Activated T-cell treated with anti-CD3 and anti-CD28 coated beads, Interleukin-2, amount 50 U/mL, for 72 hours (primary cell): ENCODE data around the gene CCR3. TPM values are rescaled to one million over a fixed set of nuclear protein-coding genes. Genes with fewer than 3 reads are reported as not detected.
A peak's percentile ranks its signal among the peaks of the same experiment; 100 is the strongest.

ENCODE experiments used
- ATAC-seq, 2 donors: fragments of 150-1000 bp; cut with Tn5 transposase; replicated peaks in 1 of 2; 2 replicates each; pipeline ENCODE4 v1.10.0; 2021; ENCODE audit warnings: moderate library complexity in 2 of 2, mild to moderate bottlenecking in 1 of 2
- DNase-seq, 2 donors: peaks; one replicate each; pipeline ENCODE4 v3.0.0; 2021 to 2022; ENCODE audit warnings: mixed read lengths in 1 of 2
- H3K27ac Mint-ChIP-seq: one replicate; pipeline ENCODE4 v1.8.0; 2022; ENCODE audit warnings: mild to moderate bottlenecking, moderate library complexity, mixed read lengths
- H3K27me3 Mint-ChIP-seq: one replicate; pipeline ENCODE4 v1.8.0; 2022; ENCODE audit warnings: low read depth, mixed read lengths
- H3K36me3 Mint-ChIP-seq, 2 donors: one replicate each; pipeline ENCODE4 v1.8.0; 2022; ENCODE audit warnings: mixed read lengths in 2 of 2, mild to moderate bottlenecking in 1 of 2; ENCODE audit not compliant: insufficient read depth in 2 of 2
- H3K4me1 Mint-ChIP-seq: one replicate; pipeline ENCODE4 v1.8.0; 2022; ENCODE audit warnings: low read depth, mixed read lengths
- H3K4me3 Mint-ChIP-seq, 2 donors: one replicate each; pipeline ENCODE4 v1.8.0; 2022; ENCODE audit warnings: mild to moderate bottlenecking in 2 of 2, mixed read lengths in 2 of 2, moderate library complexity in 2 of 2
- H3K9me3 Mint-ChIP-seq, 2 donors: one replicate each; pipeline ENCODE4 v1.8.0; 2022; ENCODE audit warnings: mixed read lengths in 2 of 2
- total RNA-seq, 2 donors: library from RNA; stranded (reverse); gene quantifications; one replicate each; pipeline ENCODE4 v1.2.3, GENCODE V29; 2022

CCR3 gene
- total RNA-seq, 2 donors from 2014 or later, result not detected

DNA sequence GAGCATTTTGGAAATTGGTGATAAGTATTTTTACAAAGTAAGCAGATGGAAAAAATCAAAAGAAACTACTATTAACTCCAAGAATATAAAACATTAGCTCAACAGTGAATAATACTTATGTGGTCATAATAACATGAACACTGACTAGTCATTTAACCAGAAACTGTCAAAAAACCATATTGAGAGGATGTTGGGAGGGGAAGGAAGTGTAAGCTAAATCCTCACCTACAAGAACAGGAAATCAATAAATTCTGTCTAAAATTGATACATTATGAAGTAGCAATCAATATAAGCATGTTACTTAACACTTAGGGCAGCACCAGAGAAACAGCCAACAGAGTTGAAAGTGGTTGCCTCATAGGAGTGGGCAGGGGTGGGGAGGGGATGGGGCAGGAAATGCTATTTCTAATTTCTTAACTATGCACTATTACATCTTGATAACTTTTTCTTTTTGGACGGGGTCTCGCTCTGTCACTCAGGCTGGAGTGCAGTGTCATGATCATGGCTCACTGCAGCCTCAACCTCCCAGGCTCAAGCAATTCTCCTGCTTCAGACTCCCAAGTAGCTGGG lies 41.7 kb downstream of the CCR3 start:
- no peak for ATAC-seq
- Mint-ChIP-seq H3K9me3 (peaks cover under 1 to 2% of the 10 kb centered on the region in 2 donors), H3K36me3 (peaks cover 2 to 3% of the 10 kb centered on the region in 2 donors), H3K27ac (peak overlapping the region; percentile 89), H3K27me3 (peaks cover 40% of the 10 kb centered on the region), H3K4me1 (peaks cover 64% of the 10 kb centered on the region), H3K4me3 (peak overlapping the region in 1 of 2 donors; percentile 53)
- no peak for DNase-seq

- Mint-ChIP-seq H3K4me3 (peak overlapping the region in 1 of 2 donors; percentile 46), H3K9me3 (no peaks in the 10 kb centered on the region), H3K27ac (peak overlapping the region; percentile 11), H3K36me3 (no peaks in the 10 kb centered on the region), H3K27me3 (peaks cover 51% of the 10 kb centered on the region), H3K4me1 (peaks cover 59% of the 10 kb centered on the region)
- DNase-seq (peak; percentile 39 to 52), ATAC-seq (peak; percentile 53 to 71)
Measured at GRCh38 chr3:46284981-46285683, 42.9 kb downstream of the CCR3 start.

DNA sequence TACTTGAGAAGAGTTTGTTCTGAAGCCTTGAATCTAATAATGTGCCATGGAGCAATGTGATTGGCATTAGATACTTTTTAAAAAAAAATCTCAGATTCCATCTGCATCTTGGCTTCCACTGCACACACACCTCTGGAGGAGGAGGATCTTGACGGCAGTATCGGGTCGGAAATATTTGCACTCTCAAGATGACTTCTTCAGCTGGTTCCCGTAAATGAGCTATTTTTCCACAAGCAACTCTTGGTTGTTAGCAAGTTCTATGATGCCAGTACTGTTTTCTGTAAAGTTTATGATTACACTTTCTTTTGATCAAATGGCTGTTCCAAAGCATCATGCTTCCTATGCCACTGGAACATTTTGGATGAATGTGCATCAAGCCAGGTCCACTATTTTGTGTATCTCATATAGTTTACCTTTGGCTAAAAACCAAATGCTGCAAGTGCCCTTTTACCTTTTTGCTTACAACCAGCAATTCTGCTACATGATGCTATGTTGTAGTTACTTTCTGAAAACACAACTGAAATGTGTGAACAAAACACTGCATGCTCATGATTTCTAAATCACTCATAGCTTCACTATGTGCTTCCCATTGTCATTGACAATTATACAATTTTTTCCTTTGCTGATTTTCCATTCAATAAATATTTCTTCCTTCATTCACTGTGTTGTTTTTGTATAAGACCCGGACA lies 43.8 kb downstream of the CCR3 start:
- ATAC-seq, result peak in 1 of 2 donors; percentile 16
- peak overlapping the region; percentile 61 for H3K27ac Mint-ChIP-seq
- H3K27me3 Mint-ChIP-seq, result peaks cover 57% of the 10 kb centered on the region
- DNase-seq, result no peak
- H3K36me3 Mint-ChIP-seq, result no peaks in the 10 kb centered on the region
- no peaks in the 10 kb centered on the region for H3K9me3 Mint-ChIP-seq
- H3K4me1 Mint-ChIP-seq, result peaks cover 53% of the 10 kb centered on the region
- H3K4me3 Mint-ChIP-seq, result peak overlapping the region; percentile 9 to 46

GRCh38 chr3:46286947-46287565 lies 44.8 kb downstream of the CCR3 start:
- DNase-seq, result no peak
- Mint-ChIP-seq H3K9me3 (no peaks in the 10 kb centered on the region), H3K4me3 (no peak overlapping the region), H3K4me1 (peaks cover 53% of the 10 kb centered on the region), H3K36me3 (no peaks in the 10 kb centered on the region), H3K27me3 (peaks cover 62% of the 10 kb centered on the region), H3K27ac (peak overlapping the region; percentile 7)
- ATAC-seq, result peak in 1 of 2 donors; percentile 29

DNA sequence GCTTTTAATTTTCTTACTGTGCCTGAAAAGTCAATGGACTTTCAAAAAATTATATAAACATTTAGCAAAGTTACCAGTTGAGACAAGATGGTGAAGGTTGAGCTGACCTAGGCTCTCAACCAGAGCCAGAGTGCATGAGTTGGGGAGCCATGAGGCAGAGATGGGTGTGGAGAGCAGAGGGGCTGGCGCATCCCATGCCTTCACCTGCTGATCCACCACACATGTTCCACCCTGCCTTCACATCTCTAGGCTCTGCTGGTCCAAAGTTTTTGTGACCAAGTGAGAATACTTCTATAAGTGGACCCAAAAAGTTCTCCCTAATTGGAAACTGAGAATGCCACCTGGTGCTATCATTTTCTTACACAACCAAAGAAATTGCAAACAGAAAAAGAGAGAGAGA lies 47.3 kb downstream of the CCR3 start:
- H3K27me3 Mint-ChIP-seq, result peaks cover 43% of the 10 kb centered on the region
- ATAC-seq (no peak), DNase-seq (no peak)
- H3K4me1 Mint-ChIP-seq, result peaks cover 52% of the 10 kb centered on the region
- no peak overlapping the region for H3K4me3 Mint-ChIP-seq
- H3K27ac Mint-ChIP-seq, result no peak overlapping the region
- H3K36me3 Mint-ChIP-seq, result no peaks in the 10 kb centered on the region
- H3K9me3 Mint-ChIP-seq, result no peaks in the 10 kb centered on the region

- DNase-seq (no peak), ATAC-seq (no peak)
- Mint-ChIP-seq H3K4me1 (peaks cover 52% of the 10 kb centered on the region), H3K27ac (no peak overlapping the region), H3K27me3 (peaks cover 43% of the 10 kb centered on the region), H3K4me3 (no peak overlapping the region), H3K9me3 (no peaks in the 10 kb centered on the region), H3K36me3 (no peaks in the 10 kb centered on the region)
Measured at GRCh38 chr3:46289966-46290365, 47.7 kb downstream of the CCR3 start.

GRCh38 chr3:46291046-46291445 lies 48.8 kb downstream of the CCR3 start:
- ATAC-seq, result no peak
- H3K36me3 Mint-ChIP-seq, result no peaks in the 10 kb centered on the region

DNA sequence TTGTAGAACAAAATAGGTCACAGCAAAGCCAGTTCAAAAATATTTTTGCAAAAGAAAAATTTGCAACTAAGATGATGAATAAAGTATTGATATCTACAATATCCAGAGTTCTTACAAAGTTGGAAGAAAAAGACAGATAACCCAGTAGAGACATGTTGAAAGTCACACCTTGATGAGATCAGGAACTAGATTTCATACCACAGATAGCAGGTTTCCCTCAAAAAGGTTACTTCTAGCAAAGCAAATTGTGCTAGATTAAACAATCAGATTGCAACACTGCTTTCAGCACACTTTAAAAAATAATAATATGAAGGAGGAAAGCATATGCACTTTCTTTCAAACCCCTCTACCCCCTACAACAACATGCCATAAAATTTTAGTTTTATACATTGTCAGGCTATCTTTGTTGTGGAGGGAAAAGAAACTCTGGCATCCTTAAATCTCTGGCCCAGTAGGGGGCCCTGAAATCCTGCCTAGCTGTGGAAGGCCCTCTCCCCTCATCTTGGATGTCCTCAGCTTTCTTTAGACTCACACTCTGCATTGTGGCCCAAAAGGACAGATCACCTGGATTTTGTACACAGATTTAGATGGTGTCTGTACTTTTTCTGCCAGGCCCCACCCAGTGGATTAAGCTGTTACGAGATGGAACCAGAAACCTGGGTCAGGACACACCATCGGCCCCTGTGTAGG lies 50.9 kb downstream of the CCR3 start:
- Mint-ChIP-seq H3K4me1 (peaks cover 54% of the 10 kb centered on the region), H3K36me3 (no peaks in the 10 kb centered on the region), H3K27ac (no peak overlapping the region), H3K27me3 (peaks cover 60% of the 10 kb centered on the region), H3K4me3 (peak overlapping the region; percentile 65 to 68), H3K9me3 (no peaks in the 10 kb centered on the region)
- ATAC-seq (no peak), DNase-seq (no peak)

More at GRCh38 chr3:46291046-46291445, 48.8 kb downstream of the CCR3 start:
- Mint-ChIP-seq H3K9me3 (no peaks in the 10 kb centered on the region), H3K27me3 (peaks cover 51% of the 10 kb centered on the region), H3K4me3 (no peak overlapping the region), H3K27ac (no peak overlapping the region), H3K4me1 (peaks cover 48% of the 10 kb centered on the region)
- DNase-seq, result no peak

DNA sequence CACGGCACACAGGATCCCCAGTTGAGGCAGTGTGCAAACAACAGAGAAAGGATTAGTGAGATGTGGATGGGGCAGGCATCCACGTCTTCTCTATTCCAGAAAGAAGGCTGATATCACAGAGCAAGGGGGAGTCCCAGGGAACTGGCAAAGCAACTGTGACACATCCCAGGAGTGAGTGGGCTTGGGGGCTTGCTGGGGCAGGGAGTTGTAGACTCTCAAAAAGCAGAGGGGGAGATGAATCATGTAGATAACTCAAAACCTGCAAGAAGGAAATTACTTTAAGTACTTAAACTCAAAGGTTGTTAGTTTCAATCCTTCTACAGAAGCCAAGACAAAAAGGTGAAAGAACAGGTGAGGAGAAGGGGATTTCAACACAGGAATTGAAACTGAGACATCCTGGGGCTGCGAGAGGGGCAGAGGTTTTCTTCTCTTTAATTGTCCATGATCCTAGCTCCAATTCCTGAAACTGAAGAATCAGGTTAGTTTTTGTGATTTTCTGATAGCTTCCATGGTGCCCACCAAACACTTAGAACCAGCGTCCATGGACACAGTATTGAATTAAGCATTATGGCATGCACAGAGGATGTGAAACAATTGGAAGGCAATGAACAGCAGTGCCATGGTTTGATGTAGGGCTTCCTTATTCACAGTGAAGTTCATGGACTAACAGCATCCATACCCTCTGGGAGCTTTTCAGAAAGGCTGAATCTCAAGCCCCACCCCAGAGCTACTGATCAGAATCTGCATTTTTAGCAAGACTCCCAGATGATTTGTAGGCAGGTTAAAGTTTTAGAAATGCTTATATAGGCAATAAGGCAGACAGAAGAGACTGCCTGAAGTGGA lies 52.0 kb downstream of the CCR3 start:
- Mint-ChIP-seq H3K36me3 (no peaks in the 10 kb centered on the region), H3K4me1 (peaks cover 64% of the 10 kb centered on the region), H3K27me3 (peaks cover 49% of the 10 kb centered on the region), H3K27ac (peak overlapping the region; percentile 40), H3K4me3 (peak overlapping the region; percentile 65 to 68), H3K9me3 (no peaks in the 10 kb centered on the region)
- peak; percentile 81 to 87 for DNase-seq
- peak; percentile 90 to 94 for ATAC-seq

DNA sequence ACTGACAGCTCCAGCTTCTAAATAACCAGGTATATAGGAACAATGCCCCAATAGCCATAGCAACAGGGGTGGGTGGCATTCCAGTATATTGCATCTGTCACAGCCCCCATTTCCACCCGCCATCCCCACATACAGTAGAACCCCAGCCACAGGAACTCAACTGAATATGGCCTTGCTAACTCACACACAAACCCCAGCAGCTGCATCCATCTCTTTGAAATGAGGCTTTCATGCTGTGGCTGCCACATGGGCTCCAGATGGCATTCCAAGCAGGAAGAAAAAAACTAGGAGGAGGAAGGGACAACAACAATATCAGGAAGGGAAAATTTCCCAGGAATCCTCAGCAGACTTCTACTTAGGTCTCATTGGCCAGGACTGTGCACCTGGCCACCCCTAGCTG lies 54.6 kb downstream of the CCR3 start:
- no peak overlapping the region for H3K27ac Mint-ChIP-seq
- no peaks in the 10 kb centered on the region for H3K36me3 Mint-ChIP-seq
- H3K4me1 Mint-ChIP-seq, result peaks cover 85% of the 10 kb centered on the region
- DNase-seq (no peak), ATAC-seq (no peak)
- H3K9me3 Mint-ChIP-seq, result no peaks in the 10 kb centered on the region
- H3K4me3 Mint-ChIP-seq, result no peak overlapping the region
- peaks cover 39% of the 10 kb centered on the region for H3K27me3 Mint-ChIP-seq

GRCh38 chr3:46297658-46298423 lies 55.6 kb downstream of the CCR3 start:
- peaks cover 90% of the 10 kb centered on the region for H3K4me1 Mint-ChIP-seq
- DNase-seq, result no peak
- no peak for ATAC-seq
- H3K36me3 Mint-ChIP-seq, result no peaks in the 10 kb centered on the region
- peaks cover 37% of the 10 kb centered on the region for H3K27me3 Mint-ChIP-seq
- H3K4me3 Mint-ChIP-seq, result peak overlapping the region; percentile 5 to 67
- no peaks in the 10 kb centered on the region for H3K9me3 Mint-ChIP-seq
- peak overlapping the region; percentile 23 for H3K27ac Mint-ChIP-seq
